Gastroesophageal sphincter (tissue), 3 donors: ENCODE measurements around the gene USP25.

Experiments used
- CTCF ChIP-seq, 4 experiments: fragments of 200-600 bp in 2 of 4; fragments of 450-650 bp in 2 of 4; sonication (generic) in 1 of 4; IDR thresholded peaks; one replicate each; pipeline ENCODE4 v1.5.1; 2017 to 2019; ENCODE audit warnings: antibody characterized with exemption in 4 of 4, mild to moderate bottlenecking in 2 of 4, moderate library complexity in 2 of 4
- EP300 ChIP-seq: sonication (generic); formaldehyde crosslinking; IDR thresholded peaks from one replicate; pipeline ENCODE4 v1.6.1; 2017; ENCODE audit warnings: antibody characterized with exemption, mild to moderate bottlenecking
- POLR2A ChIP-seq, 2 donors: fragments of 450-650 bp; IDR thresholded peaks; one replicate each; pipeline ENCODE4 v1.6.1; 2017; ENCODE audit warnings: antibody characterized with exemption in 2 of 2, mild to moderate bottlenecking in 2 of 2, moderate library complexity in 1 of 2
- POLR2AphosphoS5 ChIP-seq: sonication (generic); formaldehyde crosslinking; IDR thresholded peaks from one replicate; pipeline ENCODE4 v1.6.1; 2017; ENCODE audit warnings: antibody characterized with exemption

GRCh38 chr21:15794277-15794912 lies 64.6 kb downstream of the USP25 start:
- no peak for TF ChIP-seq CTCF (IDR thresholded peaks at IDR 0.05)
- TF ChIP-seq EP300 = no peak
- no peak for TF ChIP-seq POLR2AphosphoS5
- no peak for TF ChIP-seq POLR2A (IDR thresholded peaks at IDR 0.05)
